Hepatocyte (in vitro differentiated cells): ENCODE data around the gene ADGRE1. TPM values are rescaled to one million over a fixed set of nuclear protein-coding genes. Genes with fewer than 3 reads are reported as not detected.

Source experiments
- DNase-seq: peaks from one replicate; pipeline ENCODE4 v3.0.0-alpha.2; 2016; ENCODE audit warnings: low spot score
- H2AFZ ChIP-seq: fragments of 200-600 bp; sonication (generic); 2 replicates; pipeline ENCODE4 v1.6.0; 2016; ENCODE audit warnings: antibody characterized with exemption, mild to moderate bottlenecking
- H3K27ac ChIP-seq: fragments of 200-600 bp; sonication (generic); 2 replicates; pipeline ENCODE4 v1.5.1; 2016; ENCODE audit warnings: mild to moderate bottlenecking
- H3K27me3 ChIP-seq: fragments of 200-600 bp; sonication (generic); 2 replicates; pipeline ENCODE4 v1.6.1; 2016
- H3K36me3 ChIP-seq: fragments of 200-600 bp; sonication (generic); replicated peaks from 2 replicates; pipeline ENCODE4 v1.5.1; 2016; ENCODE audit warnings: low read depth; ENCODE audit not compliant: insufficient read depth
- H3K4me1 ChIP-seq: fragments of 200-600 bp; sonication (generic); 2 replicates; pipeline ENCODE4 v1.5.1; 2016; ENCODE audit warnings: mild to moderate bottlenecking, moderate library complexity; ENCODE audit not compliant: insufficient read depth
- H3K4me2 ChIP-seq: fragments of 200-600 bp; sonication (generic); 2 replicates; pipeline ENCODE4 v1.6.0; 2016
- H3K4me3 ChIP-seq: fragments of 200-600 bp; sonication (generic); 2 replicates; pipeline ENCODE4 v1.5.1; 2016; ENCODE audit warnings: mild to moderate bottlenecking
- H3K79me2 ChIP-seq: fragments of 200-600 bp; sonication (generic); 2 replicates; pipeline ENCODE4 v1.6.0; 2017; ENCODE audit warnings: mild to moderate bottlenecking
- H3K9me2 ChIP-seq: fragments of 200-600 bp; sonication (generic); replicated peaks from 2 replicates; pipeline ENCODE4 v1.6.0; 2017; ENCODE audit warnings: mild to moderate bottlenecking; ENCODE audit not compliant: insufficient read depth
- H3K9me3 ChIP-seq: fragments of 200-600 bp; sonication (generic); 2 replicates; pipeline ENCODE4 v1.5.1; 2016; ENCODE audit warnings: low read depth, mild to moderate bottlenecking
- H4K20me1 ChIP-seq: fragments of 200-600 bp; sonication (generic); 2 replicates; pipeline ENCODE4 v1.6.0; 2016; ENCODE audit warnings: mild to moderate bottlenecking; ENCODE audit not compliant: insufficient read depth, poor library complexity, severe bottlenecking
- EZH2 ChIP-seq: fragments of 200-600 bp; sonication (generic); IDR thresholded peaks from 2 replicates; pipeline ENCODE4 v1.6.1; 2016; ENCODE audit warnings: antibody characterized with exemption, mild to moderate bottlenecking, borderline replicate concordance
- EZH2phosphoT487 ChIP-seq: fragments of 200-600 bp; sonication (generic); IDR thresholded peaks from one replicate; pipeline ENCODE4 v1.6.1; 2018; ENCODE audit warnings: antibody characterized with exemption, mild to moderate bottlenecking, low read depth, moderate library complexity; ENCODE audit not compliant: unreplicated experiment, severe bottlenecking
- WGBS: methylation state at CpG from one replicate; pipeline ENCODE4 v1.1.6; 2016; ENCODE audit warnings: low lambda C conversion rate; ENCODE audit errors: missing lambda C conversion rate; 5-methylcytosine and 5-hydroxymethylcytosine counted together
- polyA plus RNA-seq: library from polyadenylated mRNA; unstranded; fragments of >200 nt; fragmentation: Nextera tagmentation; extraction: Ambion mirVana; gene quantifications from 2 replicates; pipeline ENCODE4 v1.2.1, GENCODE V29; 2016
- total RNA-seq: library from RNA; depleted of rRNA; stranded (reverse); fragments of >200 nt; gene quantifications from 2 replicates; pipeline ENCODE4 v1.2.3, GENCODE V29; 2014
- TF ChIP-seq, protein P1 (sequence below): fragments of 200-600 bp; sonication (generic); IDR thresholded peaks from 2 replicates; pipeline ENCODE4 v1.5.1; 2016; ENCODE audit warnings: antibody characterized with exemption, mild to moderate bottlenecking; ENCODE audit not compliant: poor library complexity

Gene ADGRE1, protein sequence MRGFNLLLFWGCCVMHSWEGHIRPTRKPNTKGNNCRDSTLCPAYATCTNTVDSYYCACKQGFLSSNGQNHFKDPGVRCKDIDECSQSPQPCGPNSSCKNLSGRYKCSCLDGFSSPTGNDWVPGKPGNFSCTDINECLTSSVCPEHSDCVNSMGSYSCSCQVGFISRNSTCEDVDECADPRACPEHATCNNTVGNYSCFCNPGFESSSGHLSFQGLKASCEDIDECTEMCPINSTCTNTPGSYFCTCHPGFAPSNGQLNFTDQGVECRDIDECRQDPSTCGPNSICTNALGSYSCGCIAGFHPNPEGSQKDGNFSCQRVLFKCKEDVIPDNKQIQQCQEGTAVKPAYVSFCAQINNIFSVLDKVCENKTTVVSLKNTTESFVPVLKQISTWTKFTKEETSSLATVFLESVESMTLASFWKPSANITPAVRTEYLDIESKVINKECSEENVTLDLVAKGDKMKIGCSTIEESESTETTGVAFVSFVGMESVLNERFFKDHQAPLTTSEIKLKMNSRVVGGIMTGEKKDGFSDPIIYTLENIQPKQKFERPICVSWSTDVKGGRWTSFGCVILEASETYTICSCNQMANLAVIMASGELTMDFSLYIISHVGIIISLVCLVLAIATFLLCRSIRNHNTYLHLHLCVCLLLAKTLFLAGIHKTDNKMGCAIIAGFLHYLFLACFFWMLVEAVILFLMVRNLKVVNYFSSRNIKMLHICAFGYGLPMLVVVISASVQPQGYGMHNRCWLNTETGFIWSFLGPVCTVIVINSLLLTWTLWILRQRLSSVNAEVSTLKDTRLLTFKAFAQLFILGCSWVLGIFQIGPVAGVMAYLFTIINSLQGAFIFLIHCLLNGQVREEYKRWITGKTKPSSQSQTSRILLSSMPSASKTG
- not detected in 2 replicates for total RNA-seq
- polyA plus RNA-seq = not detected in 2 replicates

DNA sequence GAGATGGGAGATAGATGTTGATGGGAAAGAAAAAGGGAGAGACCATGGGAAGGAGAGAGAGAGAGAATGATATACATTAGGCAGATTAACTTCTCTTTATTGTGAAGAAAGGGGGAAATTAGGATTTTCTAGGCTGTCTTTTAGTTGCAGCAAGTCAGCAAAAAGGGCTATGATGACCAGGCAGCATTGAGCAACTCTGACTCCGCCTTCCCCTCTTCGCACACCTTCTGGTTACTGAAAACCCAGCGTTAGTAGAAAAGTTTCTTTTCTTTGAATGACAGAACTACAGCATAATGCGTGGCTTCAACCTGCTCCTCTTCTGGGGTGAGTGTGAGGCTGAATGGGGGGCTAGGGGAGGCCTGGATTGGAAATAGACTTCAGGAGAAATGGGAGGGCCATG lies at the start of gene ADGRE1:
ADGRE1 (plus strand) TSS at position 264 of the 400 bp plus-strand sequence; CDS start at position 294, 30 bp downstream.
- no peaks in the 10 kb centered on the region for H3K4me1 ChIP-seq
- no peak within 1 kb of the TSS for H2AFZ ChIP-seq
- DNase-seq = no peak
- H3K4me3 ChIP-seq = no peak within 1 kb of the TSS
- WGBS = 66% methylated on average over 4 of the region's 4 CpGs
- no peaks in the 10 kb centered on the region for H3K9me2 ChIP-seq
- H3K4me2 ChIP-seq = no peak within 1 kb of the TSS
- no peaks in the 10 kb centered on the region for H4K20me1 ChIP-seq
- no peaks in the 10 kb centered on the region for H3K79me2 ChIP-seq
- H3K9me3 ChIP-seq = no peaks in the 10 kb centered on the region
- no peaks in the 10 kb centered on the region for H3K27me3 ChIP-seq
- no peak within 1 kb of the TSS for H3K27ac ChIP-seq
- TF ChIP-seq EZH2phosphoT487 (no peak), EZH2 (no peak)
- TF ChIP-seq, protein P1, sequence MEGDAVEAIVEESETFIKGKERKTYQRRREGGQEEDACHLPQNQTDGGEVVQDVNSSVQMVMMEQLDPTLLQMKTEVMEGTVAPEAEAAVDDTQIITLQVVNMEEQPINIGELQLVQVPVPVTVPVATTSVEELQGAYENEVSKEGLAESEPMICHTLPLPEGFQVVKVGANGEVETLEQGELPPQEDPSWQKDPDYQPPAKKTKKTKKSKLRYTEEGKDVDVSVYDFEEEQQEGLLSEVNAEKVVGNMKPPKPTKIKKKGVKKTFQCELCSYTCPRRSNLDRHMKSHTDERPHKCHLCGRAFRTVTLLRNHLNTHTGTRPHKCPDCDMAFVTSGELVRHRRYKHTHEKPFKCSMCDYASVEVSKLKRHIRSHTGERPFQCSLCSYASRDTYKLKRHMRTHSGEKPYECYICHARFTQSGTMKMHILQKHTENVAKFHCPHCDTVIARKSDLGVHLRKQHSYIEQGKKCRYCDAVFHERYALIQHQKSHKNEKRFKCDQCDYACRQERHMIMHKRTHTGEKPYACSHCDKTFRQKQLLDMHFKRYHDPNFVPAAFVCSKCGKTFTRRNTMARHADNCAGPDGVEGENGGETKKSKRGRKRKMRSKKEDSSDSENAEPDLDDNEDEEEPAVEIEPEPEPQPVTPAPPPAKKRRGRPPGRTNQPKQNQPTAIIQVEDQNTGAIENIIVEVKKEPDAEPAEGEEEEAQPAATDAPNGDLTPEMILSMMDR = no peak
- H3K36me3 ChIP-seq = no peaks in the 10 kb centered on the region

DNA sequence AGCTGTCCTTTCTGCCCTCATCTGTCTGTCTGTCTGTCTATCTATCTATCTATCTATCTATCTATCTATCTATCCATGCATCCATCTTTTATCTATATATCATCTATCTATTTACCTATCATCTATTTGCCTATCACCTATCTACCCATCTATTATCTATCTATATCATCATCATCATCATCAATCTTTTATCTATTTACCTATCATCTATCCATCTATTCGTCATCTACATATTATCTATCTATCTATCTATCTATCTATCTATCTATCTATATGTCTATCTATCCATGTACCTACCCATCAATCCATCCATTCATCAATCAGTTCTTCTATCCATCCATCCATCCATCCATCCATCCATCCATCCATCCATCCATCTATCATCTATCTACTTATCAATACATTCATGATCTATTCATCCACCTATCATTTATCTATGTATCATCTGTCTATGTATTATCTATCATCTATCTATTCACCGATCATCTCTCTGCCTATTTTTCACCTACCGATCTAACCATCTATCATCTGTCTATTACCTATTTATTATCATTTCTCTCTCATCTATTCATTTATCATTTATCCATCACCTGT lies 49.2 kb upstream of the ADGRE1 start:
- Histone ChIP-seq H3K9me2 (no peaks in the 10 kb centered on the region), H3K79me2 (no peaks in the 10 kb centered on the region), H3K27ac (no peak overlapping the region), H4K20me1 (no peaks in the 10 kb centered on the region), H3K4me3 (no peak overlapping the region), H3K4me2 (no peak overlapping the region), H3K9me3 (no peaks in the 10 kb centered on the region), H3K36me3 (no peaks in the 10 kb centered on the region), H3K4me1 (no peaks in the 10 kb centered on the region), H3K27me3 (no peaks in the 10 kb centered on the region), H2AFZ (no peak overlapping the region)
- WGBS = 84% methylated on average over 3 of the region's 3 CpGs
- no peak for DNase-seq
- TF ChIP-seq, protein P1 = no peak
- TF ChIP-seq EZH2phosphoT487 = no peak

DNA sequence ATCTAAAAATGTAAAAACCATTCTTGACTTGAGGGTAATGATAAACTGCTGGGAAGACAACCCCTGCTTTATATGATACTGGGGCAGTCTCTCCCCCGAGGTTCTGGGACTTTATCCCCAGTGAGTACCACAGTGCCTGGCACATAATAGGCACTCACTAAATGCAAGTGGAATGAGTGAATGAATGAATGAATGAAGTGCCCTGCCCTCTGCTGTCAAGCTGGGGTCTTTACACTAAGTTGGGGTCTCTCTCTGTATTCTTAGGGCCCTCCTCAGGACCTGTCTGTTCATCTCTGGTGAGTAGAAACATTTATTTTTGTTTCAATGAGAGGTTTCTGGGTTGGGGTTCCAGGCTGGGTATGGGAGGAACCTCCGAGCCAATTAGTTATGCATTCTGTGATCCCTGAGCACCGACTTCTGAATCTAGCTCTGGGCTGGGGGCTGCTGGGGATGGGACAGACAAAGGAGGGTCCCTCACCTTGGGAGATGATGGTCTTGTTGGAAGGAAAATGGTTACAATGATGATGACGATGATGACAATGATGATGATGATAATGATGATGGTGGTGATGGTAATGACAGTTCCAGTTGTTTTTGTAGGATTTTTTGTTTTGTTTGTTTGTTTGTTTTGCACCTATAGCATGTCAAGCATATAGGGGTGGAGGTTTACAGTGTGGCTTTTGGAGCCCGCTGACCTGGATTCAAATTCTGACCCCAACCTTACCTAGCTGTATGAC lies 44.3 kb upstream of the ADGRE1 start:
- H3K9me2 ChIP-seq = no peaks in the 10 kb centered on the region
- H3K4me1 ChIP-seq = no peaks in the 10 kb centered on the region
- H4K20me1 ChIP-seq = no peaks in the 10 kb centered on the region
- no peak overlapping the region for H3K4me2 ChIP-seq
- no peak overlapping the region for H3K4me3 ChIP-seq
- H3K36me3 ChIP-seq = no peaks in the 10 kb centered on the region
- no peak overlapping the region for H2AFZ ChIP-seq
- no peaks in the 10 kb centered on the region for H3K79me2 ChIP-seq
- no peaks in the 10 kb centered on the region for H3K27me3 ChIP-seq
- no peaks in the 10 kb centered on the region for H3K9me3 ChIP-seq
- TF ChIP-seq EZH2 (no peak), EZH2phosphoT487 (no peak)
- TF ChIP-seq, protein P1 = no peak
- 82% methylated on average over 5 of the region's 5 CpGs for WGBS
- no peak for DNase-seq
- no peak overlapping the region for H3K27ac ChIP-seq
